Small intestine (tissue), 16 donors: ENCODE measurements around the gene VWA1. TPM values are rescaled to one million over a fixed set of nuclear protein-coding genes. Genes with fewer than 3 reads are reported as not detected.

ENCODE experiments used
- DNase-seq, 2 donors: peaks; one replicate each; pipeline versions ENCODE4 v3.0.0 to v3.0.0-alpha.2; 2013
- FAIRE-seq: peaks from 2 replicates; lab custom pipeline; 2012; peaks lifted over from hg19 to GRCh38; lab: Jason Lieb, UNC
- H3K27ac ChIP-seq, 3 donors: one replicate each; pipeline ENCODE4 v1.5.1; 2013; ENCODE audit warnings: low read length in 2 of 3, mild to moderate bottlenecking in 2 of 3, control low read depth in 1 of 3, inconsistent platforms in 1 of 3, low read depth in 1 of 3, moderate library complexity in 1 of 3
- H3K27me3 ChIP-seq, 3 donors: one replicate each; pipeline ENCODE4 v1.6.1; 2013; ENCODE audit warnings: low read length in 3 of 3, inconsistent platforms in 1 of 3; ENCODE audit not compliant: control insufficient read depth in 3 of 3, insufficient read depth in 3 of 3
- H3K36me3 ChIP-seq, 3 donors: one replicate each; pipeline ENCODE4 v1.6.1; 2013; ENCODE audit warnings: low read length in 3 of 3, inconsistent platforms in 1 of 3, low read depth in 1 of 3, mild to moderate bottlenecking in 1 of 3, moderate library complexity in 1 of 3; ENCODE audit not compliant: control insufficient read depth in 3 of 3, insufficient read depth in 2 of 3
- H3K4me1 ChIP-seq, 3 donors: one replicate each; pipeline ENCODE4 v1.6.1; 2013; ENCODE audit warnings: low read length in 2 of 3, inconsistent platforms in 1 of 3, low read depth in 1 of 3, mild to moderate bottlenecking in 1 of 3, moderate library complexity in 1 of 3; ENCODE audit not compliant: control insufficient read depth in 3 of 3, insufficient read depth in 2 of 3
- H3K4me3 ChIP-seq, 3 donors: one replicate each; pipeline ENCODE4 v1.5.1; 2013; ENCODE audit warnings: low read length in 3 of 3, control low read depth in 1 of 3, inconsistent platforms in 1 of 3, low read depth in 1 of 3, mild to moderate bottlenecking in 1 of 3, moderate library complexity in 1 of 3
- H3K9me3 ChIP-seq, 2 donors: one replicate each; pipeline ENCODE4 v1.6.1; 2013; ENCODE audit warnings: low read depth in 1 of 2, low read length in 1 of 2; ENCODE audit not compliant: control insufficient read depth in 2 of 2, insufficient read depth in 1 of 2
- WGBS, 3 donors: extraction: QIAGEN DNeasy Blood & Tissue Kit; methylation state at CpG; one replicate each; pipeline ENCODE4 v1.1.7; 2013; 5-methylcytosine and 5-hydroxymethylcytosine counted together
- long read RNA-seq, 10 donors: transcript quantifications; one replicate each; lab custom pipeline, GENCODE V29; 2026
- polyA plus RNA-seq, 4 donors: library from polyadenylated mRNA; stranded (reverse) in 3 of 4; unstranded in 1 of 4; fragments of 200-250 nt in 3 of 4; fragments of 120-200 nt in 1 of 4; gene quantifications; one replicate each; pipeline versions ENCODE4 v1.2.1 to v1.2.3, GENCODE V29; 2013
- donor health status: healthy with polysubstance abuse.
- donor health status: control.
- donor health status: control.
- donor health status: Bipolar disorder and iron deficiency.
- donor health status: healthy.

Gene VWA1
- 100 to 1,000 TPM in 1 of 4 donors, 10 to 100 TPM in 1, 1 to 10 TPM in 1, under 1 TPM in 1; 0.67 to 122 (median 6.9) TPM for polyA plus RNA-seq
- long read RNA-seq, donor 1 = 0 reads
- long read RNA-seq, donor 2, full-length matches to known transcripts = 16 of 29 reads
- long read RNA-seq, donor 2, partial matches to known transcripts = 13 of 29 reads
- long read RNA-seq, donor 2, other reads (novel, unspliced or antisense) = 0 of 29 reads
- long read RNA-seq, donor 3, full-length matches to known transcripts = 25 of 37 reads
- long read RNA-seq, donor 3, partial matches to known transcripts = 12 of 37 reads
- long read RNA-seq, donor 3, other reads (novel, unspliced or antisense) = 0 of 37 reads
- long read RNA-seq, donor 4, full-length matches to known transcripts = 2 of 2 reads
- long read RNA-seq, donor 4, partial matches to known transcripts = 0 of 2 reads
- long read RNA-seq, donor 4, other reads (novel, unspliced or antisense) = 0 of 2 reads
- long read RNA-seq, donor 5, full-length matches to known transcripts = 9 of 9 reads
- long read RNA-seq, donor 5, partial matches to known transcripts = 0 of 9 reads
- long read RNA-seq, donor 5, other reads (novel, unspliced or antisense) = 0 of 9 reads
- long read RNA-seq, donor 6, full-length matches to known transcripts = 17 of 17 reads
- long read RNA-seq, donor 6, partial matches to known transcripts = 0 of 17 reads
- long read RNA-seq, donor 6, other reads (novel, unspliced or antisense) = 0 of 17 reads
- long read RNA-seq, donor 7 = 0 reads
- long read RNA-seq, donor 8, full-length matches to known transcripts = 5 of 5 reads
- long read RNA-seq, donor 8, partial matches to known transcripts = 0 of 5 reads
- long read RNA-seq, donor 8, other reads (novel, unspliced or antisense) = 0 of 5 reads
- long read RNA-seq, donor 9, full-length matches to known transcripts = 4 of 13 reads
- long read RNA-seq, donor 9, partial matches to known transcripts = 9 of 13 reads
- long read RNA-seq, donor 9, other reads (novel, unspliced or antisense) = 0 of 13 reads
- long read RNA-seq, donor 10, full-length matches to known transcripts = 37 of 67 reads
- long read RNA-seq, donor 10, partial matches to known transcripts = 30 of 67 reads
- long read RNA-seq, donor 10, other reads (novel, unspliced or antisense) = 0 of 67 reads

GRCh38 chr1:1435106-1435903, at the start of gene VWA1:
VWA1 (plus strand) TSS chr1:1435690; CDS start chr1:1435749, 59 bp downstream.
- Histone ChIP-seq H3K27ac (peak within 1 kb of the TSS in 2 of 3 donors; percentile 91 to 96), H3K36me3 (peaks cover 0 to 29% (median 0%) of the 10 kb centered on the region in 3 donors), H3K9me3 (no peaks in the 10 kb centered on the region), H3K4me1 (peaks cover 0 to 81% (median 6%) of the 10 kb centered on the region in 3 donors), H3K4me3 (peak within 1 kb of the TSS; percentile 46 to 71 (median 71)), H3K27me3 (no peaks in the 10 kb centered on the region)
- DNase-seq (peak; percentile 44 to 92), FAIRE-seq (no peak)
- WGBS, 3 donors = 9 to 23% (median 10%) methylated on average over 35 to 89 of the region's 89 CpGs

- H3K36me3 ChIP-seq = peaks cover 30 to 78% (median 31%) of the 10 kb centered on the region in 3 donors
- DNase-seq (no peak), FAIRE-seq (no peak)
- H3K9me3 ChIP-seq = no peaks in the 10 kb centered on the region
- H3K4me1 ChIP-seq = no peaks in the 10 kb centered on the region
- no peak overlapping the region for H3K27ac ChIP-seq
- WGBS, 3 donors = 90 to 92% (median 92%) methylated on average over 8 of the region's 8 CpGs
- no peak overlapping the region for H3K4me3 ChIP-seq
- no peaks in the 10 kb centered on the region for H3K27me3 ChIP-seq
These were observed 49.6 kb upstream of the VWA1 start for GRCh38 chr1:1385931-1386330.

GRCh38 chr1:1387098-1388077, 48.1 kb upstream of the VWA1 start:
- DNase-seq (no peak), FAIRE-seq (no peak)
- 95 to 96% (median 96%) methylated on average over 50 of the region's 50 CpGs for WGBS, 3 donors
- no peak overlapping the region for H3K27ac ChIP-seq
- H3K4me1 ChIP-seq = no peaks in the 10 kb centered on the region
- H3K4me3 ChIP-seq = no peak overlapping the region
- no peaks in the 10 kb centered on the region for H3K9me3 ChIP-seq
- H3K27me3 ChIP-seq = no peaks in the 10 kb centered on the region
- peaks cover 35 to 76% (median 37%) of the 10 kb centered on the region in 3 donors for H3K36me3 ChIP-seq

GRCh38 chr1:1388078-1388472, 47.4 kb upstream of the VWA1 start:
- DNase-seq = no peak
- Histone ChIP-seq H3K36me3 (peaks cover 37 to 79% (median 38%) of the 10 kb centered on the region in 3 donors), H3K4me1 (no peaks in the 10 kb centered on the region), H3K27ac (no peak overlapping the region), H3K9me3 (no peaks in the 10 kb centered on the region), H3K27me3 (no peaks in the 10 kb centered on the region), H3K4me3 (no peak overlapping the region)
- no peak for FAIRE-seq
- WGBS, 3 donors = 97% methylated on average over 16 of the region's 16 CpGs

- H3K9me3 ChIP-seq = no peaks in the 10 kb centered on the region
- no peak overlapping the region for H3K27ac ChIP-seq
- 90% methylated on average over 12 of the region's 12 CpGs for WGBS, 3 donors
- FAIRE-seq = no peak
- no peaks in the 10 kb centered on the region for H3K4me1 ChIP-seq
- DNase-seq = no peak
- H3K27me3 ChIP-seq = no peaks in the 10 kb centered on the region
- no peak overlapping the region for H3K4me3 ChIP-seq
- H3K36me3 ChIP-seq = peaks cover 45 to 90% (median 49%) of the 10 kb centered on the region in 3 donors
These were observed 44.8 kb upstream of the VWA1 start for GRCh38 chr1:1390675-1391074.

GRCh38 chr1:1391225-1391624, 44.3 kb upstream of the VWA1 start:
- DNase-seq = no peak
- H3K4me3 ChIP-seq = no peak overlapping the region

GRCh38 chr1:1393014-1393413, 42.5 kb upstream of the VWA1 start:
- WGBS, 3 donors = 94 to 100% (median 95%) methylated on average over 4 of the region's 4 CpGs
- Histone ChIP-seq H3K27me3 (no peaks in the 10 kb centered on the region), H3K27ac (no peak overlapping the region), H3K9me3 (no peaks in the 10 kb centered on the region), H3K4me3 (no peak overlapping the region), H3K4me1 (peaks cover 0 to 5% (median 1%) of the 10 kb centered on the region in 3 donors), H3K36me3 (peaks cover 24 to 89% (median 33%) of the 10 kb centered on the region in 3 donors)
- no peak for DNase-seq
- no peak for FAIRE-seq

More at GRCh38 chr1:1391225-1391624, 44.3 kb upstream of the VWA1 start:
- no peaks in the 10 kb centered on the region for H3K27me3 ChIP-seq
- no peaks in the 10 kb centered on the region for H3K9me3 ChIP-seq
- 89 to 97% (median 92%) methylated on average over 12 of the region's 12 CpGs for WGBS, 3 donors
- no peak for FAIRE-seq
- H3K36me3 ChIP-seq = peaks cover 41 to 90% (median 45%) of the 10 kb centered on the region in 3 donors
- H3K27ac ChIP-seq = no peak overlapping the region
- no peaks in the 10 kb centered on the region for H3K4me1 ChIP-seq
